HEK293 (cell line): ENCODE results near the gene LRP1B.

Source experiments
- RBAK ChIP-seq: fragments of 450-650 bp; formaldehyde crosslinking; IDR thresholded peaks from 2 replicates; pipeline ENCODE4 v1.5.1; 2016; ENCODE audit warnings: missing biosample characterization, missing genetic modification characterization
- ZEB2 ChIP-seq: fragments of 450-650 bp; formaldehyde crosslinking; IDR thresholded peaks from 2 replicates; pipeline ENCODE4 v1.5.1; 2016; ENCODE audit warnings: missing biosample characterization, missing genetic modification characterization
- ZNF133 ChIP-seq: fragments of 450-650 bp; formaldehyde crosslinking; IDR thresholded peaks from 2 replicates; pipeline ENCODE4 v1.5.1; 2016; ENCODE audit warnings: missing biosample characterization, missing genetic modification characterization
- ZNF274 ChIP-seq, 2 experiments: fragments of 200-500 bp in 1 of 2; fragments of 450-650 bp in 1 of 2; sonication (Bioruptor generic) in 1 of 2; formaldehyde crosslinking in 1 of 2; IDR thresholded peaks; 2 replicates each; pipeline versions ENCODE4 v1.5.1 to v1.6.1; 2014 to 2016; ENCODE audit warnings: borderline replicate concordance in 1 of 2, inconsistent platforms in 1 of 2, low read length in 1 of 2, missing biosample characterization in 1 of 2, missing genetic modification characterization in 1 of 2
- ZNF350 ChIP-seq: fragments of 450-650 bp; formaldehyde crosslinking; IDR thresholded peaks from 2 replicates; pipeline ENCODE4 v1.5.0; 2017; ENCODE audit warnings: missing biosample characterization, mild to moderate bottlenecking, missing genetic modification characterization
- TF ChIP-seq, protein P1 (sequence below): fragments of 450-650 bp; formaldehyde crosslinking; IDR thresholded peaks from 2 replicates; pipeline ENCODE4 v1.5.1; 2016; ENCODE audit warnings: missing biosample characterization, missing genetic modification characterization
- TF ChIP-seq, protein P2 (sequence below): sonication (generic); formaldehyde crosslinking; IDR thresholded peaks from 2 replicates; pipeline ENCODE4 v1.8.1; 2022; ENCODE audit warnings: mild to moderate bottlenecking, moderate library complexity, missing genetic modification reagents

DNA sequence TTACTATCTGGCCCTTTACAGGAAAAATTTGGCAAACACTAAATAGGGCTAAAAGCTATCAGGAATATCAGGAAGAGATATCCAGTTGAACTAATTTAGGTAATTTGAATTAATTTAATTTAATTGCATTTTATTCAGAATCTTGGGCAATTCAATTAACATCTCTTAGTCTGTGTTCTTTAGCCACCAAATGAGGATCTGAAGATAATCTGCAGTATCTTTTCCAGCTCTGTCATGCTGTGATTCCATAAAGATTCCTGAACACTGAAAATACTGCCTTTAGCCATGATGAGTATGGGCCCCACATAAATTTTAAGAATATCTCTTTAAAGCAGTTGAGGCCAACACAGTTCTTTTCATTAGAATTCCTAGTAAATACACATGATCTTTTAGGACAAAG lies 1679.5 kb downstream of the LRP1B start:
- no peak for TF ChIP-seq ZNF133
- TF ChIP-seq ZNF350 (tag by site-specific recombination), result no peak
- TF ChIP-seq, protein P1, sequence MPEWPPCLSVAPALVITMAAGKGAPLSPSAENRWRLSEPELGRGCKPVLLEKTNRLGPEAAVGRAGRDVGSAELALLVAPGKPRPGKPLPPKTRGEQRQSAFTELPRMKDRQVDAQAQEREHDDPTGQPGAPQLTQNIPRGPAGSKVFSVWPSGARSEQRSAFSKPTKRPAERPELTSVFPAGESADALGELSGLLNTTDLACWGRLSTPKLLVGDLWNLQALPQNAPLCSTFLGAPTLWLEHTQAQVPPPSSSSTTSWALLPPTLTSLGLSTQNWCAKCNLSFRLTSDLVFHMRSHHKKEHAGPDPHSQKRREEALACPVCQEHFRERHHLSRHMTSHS (tag by site-specific recombination), result no peak
- no peak for TF ChIP-seq RBAK (tag by site-specific recombination)
- no peak for TF ChIP-seq ZEB2 (tag by site-specific recombination)
- TF ChIP-seq, protein P2, sequence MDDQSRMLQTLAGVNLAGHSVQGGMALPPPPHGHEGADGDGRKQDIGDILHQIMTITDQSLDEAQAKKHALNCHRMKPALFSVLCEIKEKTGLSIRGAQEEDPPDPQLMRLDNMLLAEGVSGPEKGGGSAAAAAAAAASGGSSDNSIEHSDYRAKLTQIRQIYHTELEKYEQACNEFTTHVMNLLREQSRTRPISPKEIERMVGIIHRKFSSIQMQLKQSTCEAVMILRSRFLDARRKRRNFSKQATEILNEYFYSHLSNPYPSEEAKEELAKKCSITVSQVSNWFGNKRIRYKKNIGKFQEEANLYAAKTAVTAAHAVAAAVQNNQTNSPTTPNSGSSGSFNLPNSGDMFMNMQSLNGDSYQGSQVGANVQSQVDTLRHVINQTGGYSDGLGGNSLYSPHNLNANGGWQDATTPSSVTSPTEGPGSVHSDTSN (CRISPR knock-in tag), result no peak
- no peak for TF ChIP-seq ZNF274 (IDR thresholded peaks at IDR 0.05; ENCODE audit: low read length)
- no peak for TF ChIP-seq ZNF274 (tag by site-specific recombination; IDR thresholded peaks at IDR 0.05; ENCODE audit: borderline replicate concordance)
